Neural progenitor cell (in vitro differentiated cells): ENCODE measurements around the gene PEMT. TPM values are rescaled to one million over a fixed set of nuclear protein-coding genes. Genes with fewer than 3 reads are reported as not detected.

Experiments used
- DNase-seq: peaks from one replicate; pipeline ENCODE4 v3.0.0-alpha.2; 2016; ENCODE audit warnings: low spot score
- H2AFZ ChIP-seq: fragments of 200-600 bp; sonication (generic); replicated peaks from 2 replicates; pipeline ENCODE4 v1.6.1; 2016; ENCODE audit warnings: antibody characterized with exemption
- H3F3A ChIP-seq: fragments of 200-600 bp; sonication (generic); 2 replicates; pipeline ENCODE4 v1.6.1; 2016; ENCODE audit warnings: antibody characterized with exemption, low read depth
- H3K27ac ChIP-seq: fragments of 200-600 bp; sonication (generic); 2 replicates; pipeline ENCODE4 v1.5.1; 2016; ENCODE audit warnings: mild to moderate bottlenecking
- H3K27me3 ChIP-seq: fragments of 200-600 bp; sonication (generic); 2 replicates; pipeline ENCODE4 v1.6.1; 2016; ENCODE audit warnings: mild to moderate bottlenecking, moderate library complexity
- H3K36me3 ChIP-seq: fragments of 200-600 bp; sonication (generic); 2 replicates; pipeline ENCODE4 v1.5.1; 2016
- H3K4me1 ChIP-seq: fragments of 200-600 bp; sonication (generic); 2 replicates; pipeline ENCODE4 v1.6.1; 2016; ENCODE audit warnings: mixed run types
- H3K4me2 ChIP-seq: fragments of 200-600 bp; sonication (generic); 2 replicates; pipeline ENCODE4 v1.6.1; 2016
- H3K4me3 ChIP-seq: fragments of 200-600 bp; sonication (generic); 2 replicates; pipeline ENCODE4 v1.5.1; 2016
- H3K79me2 ChIP-seq: fragments of 200-600 bp; sonication (generic); 2 replicates; pipeline ENCODE4 v1.6.1; 2016; ENCODE audit warnings: low read depth
- H3K9ac ChIP-seq: fragments of 200-600 bp; sonication (generic); 2 replicates; pipeline ENCODE4 v1.6.1; 2016
- H3K9me3 ChIP-seq: fragments of 200-600 bp; sonication (generic); 2 replicates; pipeline ENCODE4 v1.5.1; 2016; ENCODE audit warnings: low read depth
- H4K20me1 ChIP-seq: fragments of 200-600 bp; sonication (generic); 2 replicates; pipeline ENCODE4 v1.6.1; 2016; ENCODE audit warnings: low read depth
- H3K27ac Mint-ChIP-seq: 3 replicates; pipeline ENCODE4 v1.8.0; 2021; ENCODE audit warnings: mixed read lengths
- H3K27me3 Mint-ChIP-seq: 2 replicates; pipeline ENCODE4 v1.8.0; 2022; ENCODE audit warnings: low read depth, mild to moderate bottlenecking, inconsistent platforms, moderate library complexity, mixed read lengths; ENCODE audit not compliant: insufficient read depth
- H3K36me3 Mint-ChIP-seq: 3 replicates; pipeline ENCODE4 v1.8.0; 2021; ENCODE audit warnings: mixed read lengths
- H3K4me1 Mint-ChIP-seq: 3 replicates; pipeline ENCODE4 v1.8.0; 2021; ENCODE audit warnings: mixed read lengths
- H3K4me3 Mint-ChIP-seq: 3 replicates; pipeline ENCODE4 v1.8.0; 2021; ENCODE audit warnings: mild to moderate bottlenecking, moderate library complexity, mixed read lengths
- H3K9me3 Mint-ChIP-seq: 3 replicates; pipeline ENCODE4 v1.8.0; 2020; ENCODE audit warnings: mixed read lengths
- CTCF ChIP-seq: fragments of 200-600 bp; sonication (generic); IDR thresholded peaks from 2 replicates; pipeline ENCODE4 v1.5.1; 2017; ENCODE audit warnings: antibody characterized with exemption, mild to moderate bottlenecking
- EZH2 ChIP-seq: fragments of 200-600 bp; sonication (generic); IDR thresholded peaks from 2 replicates; pipeline ENCODE4 v1.6.1; 2017; ENCODE audit warnings: antibody characterized with exemption, mild to moderate bottlenecking, moderate library complexity
- EZH2phosphoT487 ChIP-seq: fragments of 200-600 bp; sonication (generic); IDR thresholded peaks from 2 replicates; pipeline ENCODE4 v1.6.1; 2017; ENCODE audit warnings: antibody characterized with exemption
- total RNA-seq: library from RNA; depleted of rRNA; stranded (reverse); fragments of >200 nt; gene quantifications from 2 replicates; pipeline ENCODE4 v1.2.3, GENCODE V29; 2015; ENCODE audit warnings: low replicate concordance

PEMT gene
- total RNA-seq, 1 donor from 2014 or later, result 17.7 TPM

GRCh38 chr17:17519886-17520285 lies 71.6 kb downstream of the PEMT start:
- H3F3A ChIP-seq, result peaks cover 18% of the 10 kb centered on the region
- no peaks in the 10 kb centered on the region for H3K79me2 ChIP-seq
- H3K36me3 Mint-ChIP-seq, result no peaks in the 10 kb centered on the region
- no peak overlapping the region for H3K27ac ChIP-seq
- peaks cover 27% of the 10 kb centered on the region for H3K4me1 ChIP-seq
- no peak overlapping the region for H2AFZ ChIP-seq
- no peak overlapping the region for H3K4me2 ChIP-seq
- no peaks in the 10 kb centered on the region for H3K36me3 ChIP-seq
- DNase-seq, result no peak
- peaks cover 2% of the 10 kb centered on the region for H3K27me3 Mint-ChIP-seq
- no peaks in the 10 kb centered on the region for H3K9me3 Mint-ChIP-seq
- H4K20me1 ChIP-seq, result peaks cover 4% of the 10 kb centered on the region
- no peak overlapping the region for H3K4me3 Mint-ChIP-seq
- H3K9ac ChIP-seq, result no peak overlapping the region
- no peaks in the 10 kb centered on the region for H3K27me3 ChIP-seq
- no peaks in the 10 kb centered on the region for H3K9me3 ChIP-seq
- H3K4me1 Mint-ChIP-seq, result peaks cover 39% of the 10 kb centered on the region
- no peak for TF ChIP-seq CTCF
- TF ChIP-seq EZH2phosphoT487, result no peak
- TF ChIP-seq EZH2, result no peak
- no peak overlapping the region for H3K27ac Mint-ChIP-seq
- H3K4me3 ChIP-seq, result no peak overlapping the region

- H3K36me3 ChIP-seq, result no peaks in the 10 kb centered on the region
- TF ChIP-seq EZH2 (no peak), CTCF (no peak), EZH2phosphoT487 (no peak)
- DNase-seq, result no peak
Observed at GRCh38 chr17:17518951-17519350, 72.6 kb downstream of the PEMT start.

GRCh38 chr17:17518014-17518413 lies 73.5 kb downstream of the PEMT start:
- Histone ChIP-seq H3K27me3 (no peaks in the 10 kb centered on the region), H3K4me1 (peaks cover 20% of the 10 kb centered on the region), H3F3A (peaks cover 7% of the 10 kb centered on the region), H3K27ac (no peak overlapping the region), H3K4me2 (no peak overlapping the region), H3K9ac (no peak overlapping the region), H3K36me3 (no peaks in the 10 kb centered on the region), H4K20me1 (peaks cover 4% of the 10 kb centered on the region), H3K4me3 (no peak overlapping the region), H2AFZ (no peak overlapping the region), H3K9me3 (no peaks in the 10 kb centered on the region), H3K79me2 (no peaks in the 10 kb centered on the region)
- DNase-seq, result no peak
- no peak for TF ChIP-seq EZH2
- TF ChIP-seq CTCF, result no peak
- TF ChIP-seq EZH2phosphoT487, result no peak
- no peak overlapping the region for H3K4me3 Mint-ChIP-seq
- no peaks in the 10 kb centered on the region for H3K36me3 Mint-ChIP-seq
- H3K9me3 Mint-ChIP-seq, result no peaks in the 10 kb centered on the region
- H3K27me3 Mint-ChIP-seq, result peaks cover 2% of the 10 kb centered on the region
- no peak overlapping the region for H3K27ac Mint-ChIP-seq
- peaks cover 36% of the 10 kb centered on the region for H3K4me1 Mint-ChIP-seq

More at GRCh38 chr17:17518951-17519350, 72.6 kb downstream of the PEMT start:
- Mint-ChIP-seq H3K4me1 (peaks cover 43% of the 10 kb centered on the region), H3K27me3 (peaks cover 2% of the 10 kb centered on the region), H3K36me3 (no peaks in the 10 kb centered on the region), H3K9me3 (no peaks in the 10 kb centered on the region), H3K27ac (no peak overlapping the region), H3K4me3 (no peak overlapping the region)
- Histone ChIP-seq H3K27me3 (no peaks in the 10 kb centered on the region), H3K4me3 (no peak overlapping the region), H3F3A (peaks cover 16% of the 10 kb centered on the region), H3K4me2 (no peak overlapping the region), H3K79me2 (no peaks in the 10 kb centered on the region), H3K9me3 (no peaks in the 10 kb centered on the region), H2AFZ (no peak overlapping the region), H3K27ac (no peak overlapping the region), H4K20me1 (peaks cover 4% of the 10 kb centered on the region), H3K4me1 (peaks cover 27% of the 10 kb centered on the region), H3K9ac (no peak overlapping the region)
